ENCODE results near the gene CHURC1.

GRCh38 chr14:64938972-64939816, 24.9 kb downstream of the CHURC1 start:
- TF ChIP-seq CTCF (IDR thresholded peaks at IDR 0.05) (no peak), EZH2 (IDR thresholded peaks at IDR 0.05) (no peak)

All from neural progenitor cell (in vitro differentiated cells).